Pancreas (tissue), 10 donors: ENCODE measurements around the gene CNTRL. TPM values are rescaled to one million over a fixed set of nuclear protein-coding genes. Genes with fewer than 3 reads are reported as not detected.

Source experiments
- ATAC-seq, 4 donors: fragments of 200-7000 bp; cut with Tn5 transposase; one replicate each; pipeline versions ENCODE4 v1.8.0 to v1.9.1; 2020; ENCODE audit warnings: mild to moderate bottlenecking in 4 of 4, moderate library complexity in 4 of 4
- DNase-seq, 6 donors: peaks; one replicate each; pipeline ENCODE4 v3.0.0-alpha.2; 2020
- FAIRE-seq: peaks from 2 replicates; lab custom pipeline; 2012; peaks lifted over from hg19 to GRCh38; lab: Jason Lieb, UNC
- H3K27ac ChIP-seq, 4 donors: fragments of 200-600 bp; sonication (generic); 1 replicate in 3 of 4; 2 replicates in 1 of 4; pipeline versions ENCODE4 v1.5.0 to v1.8.0; 2020
- H3K27me3 ChIP-seq, 4 donors: fragments of 200-600 bp; one replicate each; pipeline ENCODE4 v1.8.0; 2021
- H3K36me3 ChIP-seq, 3 donors: fragments of 200-600 bp; sonication (generic) in 1 of 3; one replicate each; pipeline versions ENCODE4 v1.5.0 to v1.8.0; 2020 to 2021
- H3K4me1 ChIP-seq, 3 donors: fragments of 200-600 bp; one replicate each; pipeline ENCODE4 v1.8.0; 2021
- H3K4me3 ChIP-seq, 4 donors: fragments of 200-600 bp; sonication (generic) in 2 of 4; one replicate each; pipeline versions ENCODE4 v1.5.0 to v1.8.0; 2020 to 2021
- H3K9me3 ChIP-seq, 4 donors: fragments of 200-600 bp; one replicate each; pipeline ENCODE4 v1.8.0; 2021
- WGBS, 2 donors: extraction: QIAGEN DNeasy Blood & Tissue Kit; methylation state at CpG; one replicate each; pipeline ENCODE4 v1.1.7; 2013; 5-methylcytosine and 5-hydroxymethylcytosine counted together
- intact Hi-C, 3 donors: fragments of 100-400 bp; cut with DNase I; formaldehyde crosslinking; loops; one replicate each; pipeline versions ENCODE4 v1.11.1 to v1.14.2; 2022
- polyA plus RNA-seq, 2 donors: library from polyadenylated mRNA; stranded (reverse); fragments of 200-250 nt; gene quantifications; one replicate each; pipeline ENCODE4 v1.2.3, GENCODE V29; 2013
- total RNA-seq, 6 donors: library from RNA; stranded (reverse); fragmentation: NEBNext Ultra II Directional in 4 of 6; extraction: Animal tissue kit (Norgen Biotek cat#: 25700) in 4 of 6; gene quantifications; one replicate each; pipeline versions ENCODE4 v1.2.1 to v1.2.4, GENCODE V29; 2021 to 2023
- TF ChIP-seq, protein P1 (sequence below), 4 donors: fragments of 200-600 bp; sonication (generic) in 3 of 4; IDR thresholded peaks; one replicate each; pipeline versions ENCODE4 v1.5.0 to v1.8.0; 2021; ENCODE audit warnings: antibody characterized with exemption in 4 of 4
- donor health status: healthy with polysubstance abuse.
- donor health status: DM: no; HTN: no; CAD: no; lungs with moderate emphysema.
- donor health status: DM: no; HTN: no; CAD: no.
- donor health status: control.
- donor health status: control.
- donor health status: Bipolar disorder and iron deficiency.
- donor health status: DM: yes; HTN: yes; CAD: no.
- donor health status: DM: no; HTN: no; CAD: no.
- donor health status: DM: no; HTN: no; CAD: no.
- donor health status: DM: yes; HTN: yes; CAD: no.

The CNTRL gene
- total and polyA plus RNA-seq, 8 donors = 5.0 to 12.1 (median 6.5) TPM

GRCh38 chr9:121183666-121184423 is 109.1 kb downstream of the CNTRL start:
- H3K4me1 ChIP-seq = peaks cover 52 to 62% (median 53%) of the 10 kb centered on the region in 3 donors

DNA sequence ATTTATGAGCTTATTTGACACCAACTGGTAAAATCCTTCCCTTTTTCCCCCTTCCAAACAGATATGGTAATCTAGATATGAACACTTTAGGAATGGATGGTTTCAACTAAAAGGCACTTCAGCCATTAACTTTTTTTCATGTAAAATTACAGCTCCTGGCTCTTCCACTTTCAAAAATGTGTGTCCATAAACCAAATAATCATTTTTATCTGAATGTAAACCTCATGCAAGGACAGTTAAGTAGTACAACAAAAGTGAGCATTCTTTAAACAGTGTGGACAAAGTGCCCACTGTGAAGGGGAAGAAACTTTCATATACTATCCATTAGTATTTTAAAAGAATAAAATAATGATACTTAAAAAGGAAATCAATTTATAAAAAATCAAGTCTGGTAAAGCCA is 109.7 kb downstream of the CNTRL start:
- H3K9me3 ChIP-seq = no peaks in the 10 kb centered on the region
- peaks cover 46 to 55% (median 48%) of the 10 kb centered on the region in 3 donors for H3K4me1 ChIP-seq
- TF ChIP-seq, protein P1, sequence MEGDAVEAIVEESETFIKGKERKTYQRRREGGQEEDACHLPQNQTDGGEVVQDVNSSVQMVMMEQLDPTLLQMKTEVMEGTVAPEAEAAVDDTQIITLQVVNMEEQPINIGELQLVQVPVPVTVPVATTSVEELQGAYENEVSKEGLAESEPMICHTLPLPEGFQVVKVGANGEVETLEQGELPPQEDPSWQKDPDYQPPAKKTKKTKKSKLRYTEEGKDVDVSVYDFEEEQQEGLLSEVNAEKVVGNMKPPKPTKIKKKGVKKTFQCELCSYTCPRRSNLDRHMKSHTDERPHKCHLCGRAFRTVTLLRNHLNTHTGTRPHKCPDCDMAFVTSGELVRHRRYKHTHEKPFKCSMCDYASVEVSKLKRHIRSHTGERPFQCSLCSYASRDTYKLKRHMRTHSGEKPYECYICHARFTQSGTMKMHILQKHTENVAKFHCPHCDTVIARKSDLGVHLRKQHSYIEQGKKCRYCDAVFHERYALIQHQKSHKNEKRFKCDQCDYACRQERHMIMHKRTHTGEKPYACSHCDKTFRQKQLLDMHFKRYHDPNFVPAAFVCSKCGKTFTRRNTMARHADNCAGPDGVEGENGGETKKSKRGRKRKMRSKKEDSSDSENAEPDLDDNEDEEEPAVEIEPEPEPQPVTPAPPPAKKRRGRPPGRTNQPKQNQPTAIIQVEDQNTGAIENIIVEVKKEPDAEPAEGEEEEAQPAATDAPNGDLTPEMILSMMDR (IDR thresholded peaks at IDR 0.05) = no peak
- peaks cover 0 to 22% (median 10%) of the 10 kb centered on the region in 3 donors for H3K36me3 ChIP-seq
- H3K27ac ChIP-seq = peak overlapping the region in 1 of 4 donors; percentile 9
- DNase-seq = no peak
- no peaks in the 10 kb centered on the region for H3K27me3 ChIP-seq
- intact Hi-C loops = no loop called here
- ATAC-seq = peak in 1 of 4 donors; percentile 15
- no peak for FAIRE-seq
- H3K4me3 ChIP-seq = no peak overlapping the region

More at GRCh38 chr9:121183666-121184423, 109.1 kb downstream of the CNTRL start:
- DNase-seq (no peak), ATAC-seq (peak; percentile 23 to 49 (median 38)), FAIRE-seq (no peak)
- TF ChIP-seq, protein P1 (IDR thresholded peaks at IDR 0.05) = no peak
- Histone ChIP-seq H3K27ac (peak overlapping the region in 2 of 4 donors; percentile 9 to 21), H3K27me3 (no peaks in the 10 kb centered on the region), H3K36me3 (peaks cover 0 to 22% (median 10%) of the 10 kb centered on the region in 3 donors), H3K9me3 (no peaks in the 10 kb centered on the region), H3K4me3 (no peak overlapping the region)
- intact Hi-C loops = no loop called here
- 51 to 56% methylated on average over 3 of the region's 3 CpGs for WGBS, 2 donors

GRCh38 chr9:121185178-121185745 is 110.5 kb downstream of the CNTRL start:
- no peaks in the 10 kb centered on the region for H3K9me3 ChIP-seq
- TF ChIP-seq, protein P1 (IDR thresholded peaks at IDR 0.05) = no peak
- no peak overlapping the region for H3K27ac ChIP-seq
- 86% methylated on average over 3 of the region's 3 CpGs for WGBS, 2 donors
- H3K36me3 ChIP-seq = peaks cover 0 to 22% (median 10%) of the 10 kb centered on the region in 3 donors
- DNase-seq = no peak
- peaks cover 40 to 51% (median 46%) of the 10 kb centered on the region in 3 donors for H3K4me1 ChIP-seq
- no peak for FAIRE-seq
- ATAC-seq = peak in 1 of 4 donors; percentile 15
- intact Hi-C loops = no loop called here
- no peak overlapping the region for H3K4me3 ChIP-seq
- no peaks in the 10 kb centered on the region for H3K27me3 ChIP-seq

DNA sequence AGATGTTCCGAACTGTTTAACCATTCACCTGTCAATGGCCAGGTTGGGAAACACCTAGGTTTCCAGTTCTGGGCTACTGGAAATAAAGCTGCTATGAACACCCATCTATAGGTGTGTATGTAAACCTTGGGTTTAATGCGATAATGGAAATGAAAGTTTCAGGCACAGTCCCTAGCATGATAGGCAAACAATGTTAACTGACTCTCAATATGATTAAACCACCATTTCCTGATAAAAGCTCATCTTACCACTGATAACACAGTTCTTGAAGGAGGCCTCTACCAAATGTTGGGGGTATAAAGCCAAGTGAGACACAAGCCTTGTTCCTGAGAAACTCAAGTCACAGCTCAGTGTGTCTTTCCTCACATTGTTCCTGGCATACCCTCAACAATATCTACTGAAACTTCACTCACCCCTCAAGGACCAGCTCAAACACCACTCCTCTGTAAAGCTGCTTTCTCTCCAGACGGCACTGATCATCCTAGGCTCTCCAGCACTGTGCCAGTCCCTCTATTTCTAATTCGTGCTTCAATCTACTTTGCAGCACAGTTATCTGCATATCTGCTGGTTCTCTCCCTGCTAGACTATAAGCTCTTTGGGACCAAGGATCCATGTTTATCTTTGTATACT is 111.1 kb downstream of the CNTRL start:
- Histone ChIP-seq H3K27ac (no peak overlapping the region), H3K4me1 (peaks cover 44 to 51% (median 46%) of the 10 kb centered on the region in 3 donors), H3K4me3 (no peak overlapping the region), H3K36me3 (peaks cover 0 to 18% (median 8%) of the 10 kb centered on the region in 3 donors), H3K9me3 (no peaks in the 10 kb centered on the region), H3K27me3 (no peaks in the 10 kb centered on the region)
- WGBS, 2 donors = 81 to 85% methylated on average over 4 of the region's 4 CpGs
- ATAC-seq (no peak), FAIRE-seq (no peak), DNase-seq (no peak)
- TF ChIP-seq, protein P1 (IDR thresholded peaks at IDR 0.05) = no peak
- intact Hi-C loops = no loop called here
